Measurements from ENCODE around the gene KCNE2.
"Not testable (repeated sequence)": the region's sequence is repeated elsewhere in the genome, so short reads cannot be mapped to it uniquely, and the experiment has no call there.

The KCNE2 gene

DNA sequence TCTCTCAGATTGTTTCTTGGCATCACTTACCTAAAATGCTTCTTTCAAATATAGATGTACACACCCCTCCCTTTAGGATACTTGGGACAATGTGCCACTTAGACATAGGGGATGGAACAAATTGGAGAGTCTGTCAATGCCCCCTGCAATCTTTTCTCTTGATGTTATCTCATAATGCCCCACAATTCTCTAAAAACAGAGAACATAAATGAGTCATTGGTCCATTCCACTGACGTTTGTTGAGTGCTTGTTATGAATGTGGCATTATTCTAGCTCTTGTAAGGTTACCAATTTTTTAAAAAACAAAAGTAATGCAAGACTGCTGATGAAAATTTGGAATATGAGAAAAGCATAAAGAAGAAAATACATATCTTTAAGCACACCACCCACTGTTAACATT, 5.9 kb downstream of the KCNE2 start:
- DNase-seq (ENCODE audit: low read depth in 1 of 2, low spot score in 1 of 2), result no peak
- Histone ChIP-seq H3K4me3 (replicated peaks; ENCODE audit: insufficient read depth, low read length) (no peak overlapping the region), H3K27me3 (ENCODE audit: insufficient read depth, poor library complexity, severe bottlenecking) (no peaks in the 10 kb centered on the region), H3K27ac (replicated peaks) (no peak overlapping the region)
- TF ChIP-seq, protein P1, sequence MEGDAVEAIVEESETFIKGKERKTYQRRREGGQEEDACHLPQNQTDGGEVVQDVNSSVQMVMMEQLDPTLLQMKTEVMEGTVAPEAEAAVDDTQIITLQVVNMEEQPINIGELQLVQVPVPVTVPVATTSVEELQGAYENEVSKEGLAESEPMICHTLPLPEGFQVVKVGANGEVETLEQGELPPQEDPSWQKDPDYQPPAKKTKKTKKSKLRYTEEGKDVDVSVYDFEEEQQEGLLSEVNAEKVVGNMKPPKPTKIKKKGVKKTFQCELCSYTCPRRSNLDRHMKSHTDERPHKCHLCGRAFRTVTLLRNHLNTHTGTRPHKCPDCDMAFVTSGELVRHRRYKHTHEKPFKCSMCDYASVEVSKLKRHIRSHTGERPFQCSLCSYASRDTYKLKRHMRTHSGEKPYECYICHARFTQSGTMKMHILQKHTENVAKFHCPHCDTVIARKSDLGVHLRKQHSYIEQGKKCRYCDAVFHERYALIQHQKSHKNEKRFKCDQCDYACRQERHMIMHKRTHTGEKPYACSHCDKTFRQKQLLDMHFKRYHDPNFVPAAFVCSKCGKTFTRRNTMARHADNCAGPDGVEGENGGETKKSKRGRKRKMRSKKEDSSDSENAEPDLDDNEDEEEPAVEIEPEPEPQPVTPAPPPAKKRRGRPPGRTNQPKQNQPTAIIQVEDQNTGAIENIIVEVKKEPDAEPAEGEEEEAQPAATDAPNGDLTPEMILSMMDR (IDR thresholded peaks at IDR 0.05; ENCODE audit: insufficient read depth, low read length), result no peak
- TF ChIP-seq, protein P2, sequence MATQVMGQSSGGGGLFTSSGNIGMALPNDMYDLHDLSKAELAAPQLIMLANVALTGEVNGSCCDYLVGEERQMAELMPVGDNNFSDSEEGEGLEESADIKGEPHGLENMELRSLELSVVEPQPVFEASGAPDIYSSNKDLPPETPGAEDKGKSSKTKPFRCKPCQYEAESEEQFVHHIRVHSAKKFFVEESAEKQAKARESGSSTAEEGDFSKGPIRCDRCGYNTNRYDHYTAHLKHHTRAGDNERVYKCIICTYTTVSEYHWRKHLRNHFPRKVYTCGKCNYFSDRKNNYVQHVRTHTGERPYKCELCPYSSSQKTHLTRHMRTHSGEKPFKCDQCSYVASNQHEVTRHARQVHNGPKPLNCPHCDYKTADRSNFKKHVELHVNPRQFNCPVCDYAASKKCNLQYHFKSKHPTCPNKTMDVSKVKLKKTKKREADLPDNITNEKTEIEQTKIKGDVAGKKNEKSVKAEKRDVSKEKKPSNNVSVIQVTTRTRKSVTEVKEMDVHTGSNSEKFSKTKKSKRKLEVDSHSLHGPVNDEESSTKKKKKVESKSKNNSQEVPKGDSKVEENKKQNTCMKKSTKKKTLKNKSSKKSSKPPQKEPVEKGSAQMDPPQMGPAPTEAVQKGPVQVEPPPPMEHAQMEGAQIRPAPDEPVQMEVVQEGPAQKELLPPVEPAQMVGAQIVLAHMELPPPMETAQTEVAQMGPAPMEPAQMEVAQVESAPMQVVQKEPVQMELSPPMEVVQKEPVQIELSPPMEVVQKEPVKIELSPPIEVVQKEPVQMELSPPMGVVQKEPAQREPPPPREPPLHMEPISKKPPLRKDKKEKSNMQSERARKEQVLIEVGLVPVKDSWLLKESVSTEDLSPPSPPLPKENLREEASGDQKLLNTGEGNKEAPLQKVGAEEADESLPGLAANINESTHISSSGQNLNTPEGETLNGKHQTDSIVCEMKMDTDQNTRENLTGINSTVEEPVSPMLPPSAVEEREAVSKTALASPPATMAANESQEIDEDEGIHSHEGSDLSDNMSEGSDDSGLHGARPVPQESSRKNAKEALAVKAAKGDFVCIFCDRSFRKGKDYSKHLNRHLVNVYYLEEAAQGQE (IDR thresholded peaks at IDR 0.05; ENCODE audit: insufficient replicate concordance, low read depth), result no peak
- TF ChIP-seq SPI1 (IDR thresholded peaks at IDR 0.05; ENCODE audit: borderline replicate concordance, low read depth) (no peak), GABPA (IDR thresholded peaks at IDR 0.05; ENCODE audit: low read depth) (no peak), POLR2AphosphoS5 (IDR thresholded peaks at IDR 0.05; ENCODE audit: low read depth) (no peak)

DNA sequence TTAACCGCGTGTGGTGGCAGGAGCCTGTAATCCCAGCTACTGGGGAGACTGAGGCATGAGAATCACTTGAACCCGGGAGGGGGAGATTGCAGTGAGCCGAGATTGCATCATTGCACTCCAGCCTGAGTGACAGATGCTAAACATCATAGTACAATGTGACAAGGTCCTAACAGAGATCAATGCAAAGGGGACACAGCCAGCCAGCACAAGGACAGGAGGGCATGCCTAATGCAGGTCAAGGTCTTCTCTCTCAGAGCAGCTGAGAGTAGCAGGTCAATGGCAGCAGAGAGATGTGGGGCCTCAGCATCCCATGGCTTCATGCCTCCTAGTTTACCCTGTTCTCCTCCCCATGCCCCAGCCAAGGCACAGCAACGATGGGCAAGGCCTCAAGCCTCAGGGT, 8.5 kb downstream of the KCNE2 start:
- Histone ChIP-seq H3K4me3 (replicated peaks; ENCODE audit: insufficient read depth, low read length) (no peak overlapping the region), H3K27ac (replicated peaks) (no peak overlapping the region), H3K27me3 (ENCODE audit: insufficient read depth, poor library complexity, severe bottlenecking) (no peaks in the 10 kb centered on the region)
- DNase-seq (ENCODE audit: low read depth in 1 of 2, low spot score in 1 of 2), result no peak
- TF ChIP-seq POLR2AphosphoS5 (IDR thresholded peaks at IDR 0.05; ENCODE audit: low read depth), result no peak
- TF ChIP-seq, protein P2 (IDR thresholded peaks at IDR 0.05; ENCODE audit: insufficient replicate concordance, low read depth), result no peak
- no peak for TF ChIP-seq GABPA (IDR thresholded peaks at IDR 0.05; ENCODE audit: low read depth)
- no peak for TF ChIP-seq SPI1 (IDR thresholded peaks at IDR 0.05; ENCODE audit: borderline replicate concordance, low read depth)
- TF ChIP-seq, protein P1 (IDR thresholded peaks at IDR 0.05; ENCODE audit: insufficient read depth, low read length), result no peak

DNA sequence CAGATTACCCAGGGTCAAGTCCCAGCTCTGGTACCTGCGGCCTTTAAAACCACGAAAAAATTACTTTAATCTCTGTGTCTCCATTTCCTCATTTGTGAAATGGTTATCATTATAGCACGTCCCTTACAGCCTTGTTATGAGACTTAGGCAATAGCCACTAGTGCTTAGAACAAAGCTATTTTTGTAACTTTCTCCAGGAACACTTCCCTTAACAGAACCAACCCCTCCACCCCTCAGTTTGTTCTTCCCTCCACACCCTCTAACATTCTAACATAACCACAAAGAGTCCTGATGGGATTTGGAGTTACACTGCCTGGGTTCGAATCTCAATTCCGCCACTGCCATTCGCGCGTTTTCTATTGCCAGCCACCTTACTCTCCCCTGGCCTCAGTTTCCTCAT, 10.7 kb downstream of the KCNE2 start:
- not testable (repeated sequence) for DNase-seq (ENCODE audit: low read depth in 1 of 2, low spot score in 1 of 2); H3K27me3 ChIP-seq (ENCODE audit: insufficient read depth, poor library complexity, severe bottlenecking); H3K27ac ChIP-seq (replicated peaks); H3K4me3 ChIP-seq (replicated peaks; ENCODE audit: insufficient read depth, low read length)

DNA sequence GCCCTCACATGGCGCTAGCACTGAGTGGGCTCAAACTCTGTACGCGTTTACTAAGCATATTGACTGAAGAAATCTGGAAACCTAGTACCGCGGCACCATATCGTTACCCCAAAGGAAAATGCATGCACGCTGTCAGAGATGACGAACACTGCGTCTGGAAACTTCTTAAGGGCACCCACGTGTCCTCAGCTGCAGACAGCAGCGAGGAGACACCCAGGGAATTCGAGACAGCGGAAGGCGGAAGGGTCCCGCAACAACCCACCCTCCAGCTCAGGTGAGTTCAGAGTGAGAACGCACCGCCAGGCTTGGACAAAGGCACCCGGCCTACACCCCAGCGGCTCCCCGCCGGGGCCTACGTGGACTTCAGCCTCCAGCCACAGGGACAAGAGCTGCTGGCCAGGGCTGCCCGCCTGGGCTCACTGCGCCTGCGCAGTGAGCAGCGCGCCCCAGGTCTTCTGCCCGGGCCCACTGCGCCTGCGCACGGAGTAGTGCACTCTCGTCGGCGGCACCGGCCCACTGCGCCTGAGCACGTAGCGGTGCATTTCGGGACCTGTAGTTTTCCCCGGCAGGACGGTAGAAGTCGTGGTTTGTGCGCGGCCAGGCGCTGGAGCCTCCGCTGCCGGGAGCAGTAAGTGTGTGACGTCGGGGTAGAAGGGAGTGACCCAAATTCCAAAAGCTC, 11.3 kb downstream of the KCNE2 start, which contains the start of gene SMIM11:
Gene SMIM11, plus strand, starts transcription at position 568 of the 679 bp plus-strand sequence. CDS start 3,998 bp downstream, outside the sequence.
- not testable (repeated sequence) for H3K4me3 ChIP-seq (replicated peaks; ENCODE audit: insufficient read depth, low read length); H3K27ac ChIP-seq (replicated peaks); H3K27me3 ChIP-seq (ENCODE audit: insufficient read depth, poor library complexity, severe bottlenecking); DNase-seq (ENCODE audit: low read depth in 1 of 2, low spot score in 1 of 2)

DNA sequence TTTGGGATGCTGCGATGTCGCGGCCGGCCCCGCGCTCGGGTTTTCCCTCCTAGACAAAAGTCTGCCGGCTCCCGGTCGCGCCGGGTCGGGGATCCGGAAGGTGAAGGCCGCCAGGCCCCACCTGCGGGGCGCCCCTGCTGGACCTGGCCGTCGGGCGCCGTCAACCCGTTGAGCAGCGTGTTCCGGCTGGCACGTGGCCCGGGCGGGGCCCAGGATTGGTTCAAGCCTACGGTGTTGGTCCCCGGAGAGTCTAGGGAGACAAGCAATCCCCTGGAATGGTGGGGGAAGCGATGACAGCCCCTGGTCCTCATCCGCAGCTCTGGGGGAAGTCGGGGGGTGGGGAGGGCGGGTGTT, 11.8 kb downstream of the KCNE2 start:
- not testable (repeated sequence) for H3K27me3 ChIP-seq (ENCODE audit: insufficient read depth, poor library complexity, severe bottlenecking); DNase-seq (ENCODE audit: low read depth in 1 of 2, low spot score in 1 of 2); H3K27ac ChIP-seq (replicated peaks); H3K4me3 ChIP-seq (replicated peaks; ENCODE audit: insufficient read depth, low read length)

DNA sequence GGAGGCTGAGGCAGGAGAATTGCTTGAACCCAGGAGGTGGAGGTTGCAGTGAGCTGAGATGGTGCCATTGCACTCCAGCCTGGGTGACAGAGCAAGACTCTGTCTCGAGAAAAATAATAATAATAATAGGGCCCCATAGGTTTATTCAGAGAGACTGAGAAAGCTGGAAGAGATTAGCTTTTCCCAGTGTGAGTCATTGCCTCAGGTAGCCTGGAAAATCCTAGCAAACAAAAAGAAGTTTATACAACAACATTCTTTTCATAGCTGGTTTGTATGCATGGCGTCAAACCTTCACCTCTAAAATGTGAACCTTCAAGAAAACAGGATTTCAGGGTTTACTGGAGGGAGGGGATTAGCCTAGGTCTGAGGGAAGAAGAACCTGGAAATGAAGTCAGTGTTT, 19.3 kb downstream of the KCNE2 start:
- H3K4me3 ChIP-seq (replicated peaks; ENCODE audit: insufficient read depth, low read length); H3K27me3 ChIP-seq (ENCODE audit: insufficient read depth, poor library complexity, severe bottlenecking); H3K27ac ChIP-seq (replicated peaks); DNase-seq (ENCODE audit: low read depth in 1 of 2, low spot score in 1 of 2): not testable (repeated sequence)

DNA sequence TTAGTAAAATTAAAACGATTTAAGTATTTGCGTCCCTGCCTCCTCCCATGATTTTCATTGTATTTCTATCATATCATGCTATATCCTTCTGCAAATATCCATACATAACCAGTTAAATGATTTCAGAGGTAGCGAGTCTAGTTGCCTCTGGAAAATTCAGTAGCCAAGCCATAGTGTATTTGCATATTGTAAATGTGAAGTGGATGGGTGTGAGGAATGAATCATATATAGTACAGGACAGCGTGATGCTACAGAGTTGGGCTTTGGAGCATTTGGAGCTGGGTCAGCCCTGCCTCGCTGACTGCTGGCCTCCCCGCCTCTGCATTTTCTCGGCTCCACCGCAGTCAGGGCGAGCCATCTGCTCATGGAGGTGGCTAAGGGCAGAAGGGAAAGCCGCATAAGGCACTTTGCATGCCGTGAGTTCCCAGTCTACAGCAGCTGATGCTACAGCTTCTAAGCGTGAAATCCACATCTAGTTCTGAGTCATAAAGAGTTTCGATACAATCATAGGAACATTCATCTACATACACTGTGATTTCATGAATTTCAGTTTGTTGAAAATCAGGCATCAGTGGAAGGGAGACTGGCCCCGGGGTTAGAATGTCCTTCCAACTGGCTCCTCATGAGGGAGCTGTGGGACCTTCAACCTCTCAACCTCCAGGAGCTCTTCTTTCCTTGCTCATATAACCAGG, 20.1 kb downstream of the KCNE2 start:
- H3K27ac ChIP-seq (replicated peaks); H3K27me3 ChIP-seq (ENCODE audit: insufficient read depth, poor library complexity, severe bottlenecking); DNase-seq (ENCODE audit: low read depth in 1 of 2, low spot score in 1 of 2); H3K4me3 ChIP-seq (replicated peaks; ENCODE audit: insufficient read depth, low read length): not testable (repeated sequence)

DNA sequence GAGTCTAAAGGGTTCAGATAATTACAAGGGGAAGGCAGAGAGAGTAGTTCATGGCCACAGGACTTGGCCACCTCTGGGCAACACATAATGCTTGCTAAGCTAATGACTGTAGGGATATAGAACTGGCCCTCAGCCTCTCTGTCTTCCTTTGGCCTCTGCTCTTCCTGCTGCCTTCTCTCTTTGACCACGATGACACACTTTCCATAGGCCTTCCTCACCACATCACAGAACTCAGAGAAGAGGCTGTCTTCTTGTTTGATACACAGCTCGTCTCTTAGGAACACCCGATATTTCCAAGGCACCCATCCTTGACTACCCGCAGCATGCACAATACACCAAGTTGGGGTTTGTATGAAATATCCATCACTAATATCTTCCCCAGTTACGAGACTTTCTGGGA, 36.7 kb downstream of the KCNE2 start:
- H3K4me3 ChIP-seq (replicated peaks; ENCODE audit: insufficient read depth, low read length); H3K27me3 ChIP-seq (ENCODE audit: insufficient read depth, poor library complexity, severe bottlenecking); H3K27ac ChIP-seq (replicated peaks); DNase-seq (ENCODE audit: low read depth in 1 of 2, low spot score in 1 of 2): not testable (repeated sequence)
